Endothelial cell of umbilical vein (primary cell): ENCODE measurements around the gene USP34. TPM values are rescaled to one million over a fixed set of nuclear protein-coding genes. Genes with fewer than 3 reads are reported as not detected.

ENCODE experiments used
- BruUV-seq: library from RNA; stranded (reverse); fragments of 400-500 nt; replicated peaks from 2 replicates; lab custom pipeline; 2021; lab: Mats Ljungman, UMichigan
- CTCF ChIA-PET: fragments of 300-600, 350-600 bp; sonication (Branson Sonifier 250); formaldehyde crosslinking; loops from one replicate; lab custom pipeline; 2021; ENCODE audit warnings: antibody characterized with exemption, inconsistent platforms; lab: Charles Lee
- POLR2A ChIA-PET: fragments of 300-600, 350-600 bp; sonication (Branson Sonifier 250); formaldehyde crosslinking; loops from one replicate; lab custom pipeline; 2021; ENCODE audit warnings: antibody characterized with exemption, inconsistent platforms; lab: Charles Lee
- DNase-seq: peaks from one replicate; pipeline ENCODE4 v3.0.0-alpha.2; 2011; ENCODE audit warnings: low read depth, low spot score
- FAIRE-seq: peaks from 2 replicates; lab custom pipeline; 2011; peaks lifted over from hg19 to GRCh38; lab: Jason Lieb, UNC
- H2AFZ ChIP-seq: 2 replicates; pipeline ENCODE4 v1.6.0; 2012; ENCODE audit warnings: low read depth, low read length, control low read depth, inconsistent platforms
- H3K27ac ChIP-seq: 2 replicates; pipeline ENCODE4 v1.5.1; 2011; ENCODE audit warnings: low read depth, mild to moderate bottlenecking, control low read depth, low read length, moderate library complexity; ENCODE audit not compliant: insufficient read depth
- H3K27me3 ChIP-seq, 2 experiments: 2 replicates each; pipeline versions ENCODE4 v1.6.0 to v1.6.1; 2011; ENCODE audit warnings: low read length in 2 of 2, mixed read lengths in 1 of 2; ENCODE audit not compliant: control insufficient read depth in 2 of 2, insufficient read depth in 2 of 2
- H3K36me3 ChIP-seq, 2 experiments: 2 replicates in 1 of 2; 3 replicates in 1 of 2; pipeline ENCODE4 v1.5.1; 2011; ENCODE audit warnings: low read length in 2 of 2, mild to moderate bottlenecking in 1 of 2, moderate library complexity in 1 of 2; ENCODE audit not compliant: control insufficient read depth in 2 of 2, insufficient read depth in 2 of 2; ENCODE audit errors: extremely low read depth in 1 of 2
- H3K4me1 ChIP-seq: 3 replicates; pipeline ENCODE4 v1.5.1; 2011; ENCODE audit warnings: mild to moderate bottlenecking, low read length; ENCODE audit not compliant: control insufficient read depth, insufficient read depth; ENCODE audit errors: extremely low read depth
- H3K4me2 ChIP-seq: 2 replicates; pipeline ENCODE4 v1.6.1; 2011; ENCODE audit warnings: low read length, control low read depth, mixed read lengths; ENCODE audit not compliant: insufficient read depth
- H3K4me3 ChIP-seq, 3 experiments: fragments of 200-600 bp in 1 of 3; sonication (generic), shearing (Covaris generic) in 1 of 3; replicated peaks in 1 of 3; 2 replicates each; pipeline ENCODE4 v1.5.1; 2011 to 2016; ENCODE audit warnings: control low read depth in 3 of 3, low read length in 3 of 3, mild to moderate bottlenecking in 2 of 3, inconsistent platforms in 1 of 3, low read depth in 1 of 3, moderate library complexity in 1 of 3; ENCODE audit not compliant: insufficient read depth in 1 of 3
- H3K79me2 ChIP-seq: 2 replicates; pipeline ENCODE4 v1.6.0; 2012; ENCODE audit warnings: low read length, inconsistent platforms; ENCODE audit not compliant: control insufficient read depth, insufficient read depth
- H3K9ac ChIP-seq: replicated peaks from 2 replicates; pipeline ENCODE3; 2011; ENCODE audit warnings: low read length, control low read depth; ENCODE audit not compliant: insufficient read depth; ENCODE audit errors: extremely low read depth
- H3K9me1 ChIP-seq: replicated peaks from 3 replicates; pipeline ENCODE4 v1.6.0; 2011; ENCODE audit warnings: mild to moderate bottlenecking, low read length; ENCODE audit not compliant: control insufficient read depth, insufficient read depth; ENCODE audit errors: extremely low read depth
- H3K9me3 ChIP-seq: replicated peaks from 2 replicates; pipeline ENCODE4 v1.5.1; 2012; ENCODE audit warnings: low read length, inconsistent platforms; ENCODE audit not compliant: control insufficient read depth, insufficient read depth
- H4K20me1 ChIP-seq: replicated peaks from 2 replicates; pipeline ENCODE3; 2011; ENCODE audit warnings: mild to moderate bottlenecking, low read length; ENCODE audit not compliant: control insufficient read depth, insufficient read depth; ENCODE audit errors: extremely low read depth
- CTCF ChIP-seq, 2 donors: IDR thresholded peaks; 1 replicate in 1 of 2; 2 replicates in 1 of 2; pipeline ENCODE4 v1.5.1; 2011; ENCODE audit warnings: low read length in 2 of 2, mild to moderate bottlenecking in 2 of 2, moderate library complexity in 2 of 2, control low read depth in 1 of 2, inconsistent platforms in 1 of 2, low read depth in 1 of 2; ENCODE audit not compliant: insufficient read depth in 1 of 2; ENCODE audit errors: extremely low read depth in 1 of 2
- EZH2 ChIP-seq: IDR thresholded peaks from 2 replicates; pipeline ENCODE4 v1.6.1; 2012; ENCODE audit warnings: borderline replicate concordance, low read depth, mild to moderate bottlenecking, moderate library complexity, low read length, inconsistent platforms; ENCODE audit not compliant: severe bottlenecking
- FOS ChIP-seq: IDR thresholded peaks from 2 replicates; pipeline ENCODE4 v1.6.1; 2011; ENCODE audit warnings: mild to moderate bottlenecking, low read length, moderate library complexity, borderline replicate concordance; ENCODE audit not compliant: insufficient read depth
- GATA2 ChIP-seq: IDR thresholded peaks from 2 replicates; pipeline ENCODE4 v1.7.0; 2011; ENCODE audit warnings: low read depth, mild to moderate bottlenecking, moderate library complexity, mixed read lengths, low read length; ENCODE audit not compliant: insufficient read length, insufficient read depth
- JUN ChIP-seq: IDR thresholded peaks from 2 replicates; pipeline ENCODE4 v1.6.1; 2011; ENCODE audit warnings: borderline replicate concordance, low read depth; ENCODE audit not compliant: insufficient read length, insufficient read depth
- MAX ChIP-seq: IDR thresholded peaks from 2 replicates; pipeline ENCODE4 v1.6.1; 2011; ENCODE audit not compliant: insufficient read depth, insufficient read length
- MYC ChIP-seq: IDR thresholded peaks from one replicate; pipeline ENCODE4 v1.6.1; 2011; ENCODE audit warnings: mild to moderate bottlenecking, low read depth, low read length
- POLR2A ChIP-seq: IDR thresholded peaks from 2 replicates; pipeline ENCODE4 v1.6.1; 2012; ENCODE audit warnings: low read depth, mild to moderate bottlenecking, control low read depth, low read length
- POLR2AphosphoS5 ChIP-seq: IDR thresholded peaks from 2 replicates; pipeline ENCODE4 v1.6.1; 2012; ENCODE audit warnings: low read depth, mild to moderate bottlenecking, control low read depth, low read length, moderate library complexity; ENCODE audit not compliant: insufficient read depth
- dilution Hi-C: fragments of 300-500 bp; cut with MboI; formaldehyde crosslinking; loops from one replicate; pipeline ENCODE4 v1.15.0; 2019; ENCODE audit warnings: low sequenced_read_pairs; ENCODE audit not compliant: extremely low pct_ligation_motif_present
- intact Hi-C: fragments of 100-400 bp; cut with micrococcal nuclease; formaldehyde crosslinking; loops from one replicate; pipeline ENCODE4 v1.10.0; 2022
- polyA plus RNA-seq, 4 experiments: library from polyadenylated mRNA; depleted of rRNA in 3 of 4; stranded (reverse) in 3 of 4; unstranded in 1 of 4; fragments of >200 nt; gene quantifications; 2 replicates each; pipeline versions ENCODE4 v1.2.1 to v1.2.3, GENCODE V29; 2011 to 2012; ENCODE audit warnings: missing spikeins in 1 of 4
- total RNA-seq: library from RNA; stranded (reverse); gene quantifications from 2 replicates; pipeline ENCODE4 v1.2.3, GENCODE V29; 2021

USP34 gene
- total and polyA plus RNA-seq, 2 donors (not counting 3 experiments of a cell fraction or from before 2014, with no cell fraction given), result 46.3 to 96.9 TPM

GRCh38 chr2:61180686-61181085, 290.2 kb downstream of the USP34 start:
- CTCF ChIA-PET, result interaction anchor here (1.2 kb wide), 1 partner anchor 45 kb away, joined by 4 read pairs; no protein-coding TSS in a partner anchor
- peaks cover 19 to 20% of the 10 kb centered on the region in 2 experiments for H3K36me3 ChIP-seq
- no peaks in the 10 kb centered on the region for H3K9me3 ChIP-seq
- no peak overlapping the region for H2AFZ ChIP-seq
- H3K27me3 ChIP-seq, result no peaks in the 10 kb centered on the region
- intact Hi-C loops, result no loop called here
- H3K27ac ChIP-seq, result no peak overlapping the region
- H3K4me3 ChIP-seq, result no peak overlapping the region
- BruUV-seq, result no TSS peak
- H3K9ac ChIP-seq, result no peak overlapping the region
- POLR2A ChIA-PET, result no interaction called here
- H3K4me2 ChIP-seq, result no peak overlapping the region
- DNase-seq (no peak), FAIRE-seq (no peak)
- TF ChIP-seq GATA2, result no peak
- no peak for TF ChIP-seq JUN
- TF ChIP-seq POLR2A, result no peak
- no peak for TF ChIP-seq EZH2
- TF ChIP-seq POLR2AphosphoS5, result no peak
- no peak for TF ChIP-seq FOS
- TF ChIP-seq CTCF (IDR thresholded peaks at IDR 0.05; ENCODE audit: extremely low read depth in 1 of 2, insufficient read depth in 1 of 2, low read depth in 1 of 2, low read length in 2 of 2), result no peak
- no peak for TF ChIP-seq MAX
- no peak for TF ChIP-seq MYC
- dilution Hi-C loops, result no loop called here
- no peaks in the 10 kb centered on the region for H4K20me1 ChIP-seq
- peaks cover 32% of the 10 kb centered on the region for H3K4me1 ChIP-seq
- H3K9me1 ChIP-seq, result no peaks in the 10 kb centered on the region
- peaks cover 21% of the 10 kb centered on the region for H3K79me2 ChIP-seq
